T-helper 1 cell treated with Interleukin-12 subunit alpha and Interleukin-12 subunit beta and Interleukin-4 antibody, amounts not matched to agents 30 μg/mL and 1 μg/mL, for 36 hours (primary cell): Measurements from ENCODE around the gene CCDC121.
"Not testable (repeated sequence)": the region's sequence is repeated elsewhere in the genome, so short reads cannot be mapped to it uniquely, and the experiment has no call there.

ENCODE experiments used
- H3K27ac Mint-ChIP-seq: one replicate; pipeline ENCODE4 v1.8.0; 2021; ENCODE audit warnings: mild to moderate bottlenecking, mixed read lengths
- H3K27me3 Mint-ChIP-seq: one replicate; pipeline ENCODE4 v1.8.0; 2021; ENCODE audit warnings: low read depth, mixed read lengths
- H3K36me3 Mint-ChIP-seq: one replicate; pipeline ENCODE4 v1.8.0; 2021; ENCODE audit warnings: low read depth, mixed read lengths
- H3K4me1 Mint-ChIP-seq: one replicate; pipeline ENCODE4 v1.8.0; 2021; ENCODE audit warnings: low read depth, mixed read lengths
- H3K4me3 Mint-ChIP-seq: one replicate; pipeline ENCODE4 v1.8.0; 2021; ENCODE audit warnings: mild to moderate bottlenecking, moderate library complexity, mixed read lengths
- H3K9me3 Mint-ChIP-seq: one replicate; pipeline ENCODE4 v1.8.0; 2021; ENCODE audit warnings: mixed read lengths

Gene CCDC121

GRCh38 chr2:27647737-27648136 is 18.9 kb upstream of the CCDC121 start:
- peaks cover 3% of the 10 kb centered on the region for H3K4me1 Mint-ChIP-seq
- no peak overlapping the region for H3K4me3 Mint-ChIP-seq
- H3K27ac Mint-ChIP-seq = no peak overlapping the region
- H3K9me3 Mint-ChIP-seq = no peaks in the 10 kb centered on the region
- peaks cover 37% of the 10 kb centered on the region for H3K36me3 Mint-ChIP-seq
- H3K27me3 Mint-ChIP-seq = no peaks in the 10 kb centered on the region

GRCh38 chr2:27647289-27647688 is 18.5 kb upstream of the CCDC121 start:
- Mint-ChIP-seq H3K4me3 (no peak overlapping the region), H3K4me1 (peaks cover 3% of the 10 kb centered on the region), H3K36me3 (peaks cover 34% of the 10 kb centered on the region), H3K27ac (no peak overlapping the region), H3K9me3 (no peaks in the 10 kb centered on the region), H3K27me3 (no peaks in the 10 kb centered on the region)

GRCh38 chr2:27645197-27645596 is 16.4 kb upstream of the CCDC121 start:
- Mint-ChIP-seq H3K27ac (no peak overlapping the region), H3K9me3 (no peaks in the 10 kb centered on the region), H3K4me1 (peaks cover 3% of the 10 kb centered on the region), H3K27me3 (no peaks in the 10 kb centered on the region), H3K36me3 (peaks cover 35% of the 10 kb centered on the region), H3K4me3 (no peak overlapping the region)

GRCh38 chr2:27640722-27641245 is 12.0 kb upstream of the CCDC121 start:
- Mint-ChIP-seq H3K27ac (no peak overlapping the region), H3K4me3 (no peak overlapping the region), H3K9me3 (no peaks in the 10 kb centered on the region), H3K27me3 (no peaks in the 10 kb centered on the region), H3K4me1 (peaks cover 16% of the 10 kb centered on the region), H3K36me3 (peaks cover 44% of the 10 kb centered on the region)

GRCh38 chr2:27638709-27639108 is 9.9 kb upstream of the CCDC121 start:
- H3K9me3 Mint-ChIP-seq = no peaks in the 10 kb centered on the region
- peak overlapping the region; percentile 80 for H3K27ac Mint-ChIP-seq
- H3K36me3 Mint-ChIP-seq = peaks cover 50% of the 10 kb centered on the region
- peaks cover 16% of the 10 kb centered on the region for H3K4me1 Mint-ChIP-seq
- H3K27me3 Mint-ChIP-seq = no peaks in the 10 kb centered on the region
- peak overlapping the region; percentile 43 for H3K4me3 Mint-ChIP-seq

- Mint-ChIP-seq H3K27ac (peak overlapping the region; percentile 80), H3K4me1 (peaks cover 16% of the 10 kb centered on the region), H3K4me3 (peak overlapping the region; percentile 43), H3K36me3 (peaks cover 49% of the 10 kb centered on the region), H3K9me3 (no peaks in the 10 kb centered on the region), H3K27me3 (no peaks in the 10 kb centered on the region)
Measured at GRCh38 chr2:27638037-27638637, 9.3 kb upstream of the CCDC121 start.

GRCh38 chr2:27636766-27637165 is 8.0 kb upstream of the CCDC121 start:
- H3K27ac Mint-ChIP-seq = no peak overlapping the region
- H3K36me3 Mint-ChIP-seq = peaks cover 54% of the 10 kb centered on the region
- no peaks in the 10 kb centered on the region for H3K9me3 Mint-ChIP-seq
- no peaks in the 10 kb centered on the region for H3K27me3 Mint-ChIP-seq
- H3K4me1 Mint-ChIP-seq = peaks cover 16% of the 10 kb centered on the region
- H3K4me3 Mint-ChIP-seq = no peak overlapping the region

- H3K36me3 Mint-ChIP-seq = peaks cover 52% of the 10 kb centered on the region
- no peak overlapping the region for H3K27ac Mint-ChIP-seq
- no peak overlapping the region for H3K4me3 Mint-ChIP-seq
- no peaks in the 10 kb centered on the region for H3K9me3 Mint-ChIP-seq
- H3K27me3 Mint-ChIP-seq = no peaks in the 10 kb centered on the region
- H3K4me1 Mint-ChIP-seq = peaks cover 26% of the 10 kb centered on the region
Measured at GRCh38 chr2:27634291-27634690, 5.5 kb upstream of the CCDC121 start.

- Mint-ChIP-seq H3K27ac (peak overlapping the region; percentile 1), H3K36me3 (peaks cover 28% of the 10 kb centered on the region), H3K4me3 (peak overlapping the region; percentile 19), H3K4me1 (peaks cover 23% of the 10 kb centered on the region)
- H3K9me3 Mint-ChIP-seq, H3K27me3 Mint-ChIP-seq: not testable (repeated sequence)
Measured at GRCh38 chr2:27630257-27630656, 1.4 kb upstream of the CCDC121 start.

- H3K27me3 Mint-ChIP-seq = no peaks in the 10 kb centered on the region
- H3K9me3 Mint-ChIP-seq = no peaks in the 10 kb centered on the region
- H3K4me3 Mint-ChIP-seq = no peak overlapping the region
- H3K36me3 Mint-ChIP-seq = peaks cover 29% of the 10 kb centered on the region
- peaks cover 23% of the 10 kb centered on the region for H3K4me1 Mint-ChIP-seq
- no peak overlapping the region for H3K27ac Mint-ChIP-seq
Measured at GRCh38 chr2:27627963-27628766, 647 bp downstream of the CCDC121 start.

GRCh38 chr2:27626921-27627320 is 1.9 kb downstream of the CCDC121 start:
- not testable (repeated sequence) for H3K27me3 Mint-ChIP-seq, H3K9me3 Mint-ChIP-seq, H3K4me3 Mint-ChIP-seq
- H3K4me1 Mint-ChIP-seq = peaks cover 23% of the 10 kb centered on the region
- peaks cover 32% of the 10 kb centered on the region for H3K36me3 Mint-ChIP-seq
- H3K27ac Mint-ChIP-seq = peak overlapping the region; percentile 27

GRCh38 chr2:27626323-27626722 is 2.5 kb downstream of the CCDC121 start:
- H3K27ac Mint-ChIP-seq, H3K4me3 Mint-ChIP-seq, H3K9me3 Mint-ChIP-seq, H3K27me3 Mint-ChIP-seq: not testable (repeated sequence)
- peaks cover 23% of the 10 kb centered on the region for H3K4me1 Mint-ChIP-seq
- H3K36me3 Mint-ChIP-seq = peaks cover 35% of the 10 kb centered on the region

GRCh38 chr2:27624943-27625342 is 3.9 kb downstream of the CCDC121 start:
- Mint-ChIP-seq H3K36me3 (peaks cover 37% of the 10 kb centered on the region), H3K4me1 (peaks cover 19% of the 10 kb centered on the region), H3K27me3 (no peaks in the 10 kb centered on the region), H3K9me3 (no peaks in the 10 kb centered on the region), H3K27ac (no peak overlapping the region), H3K4me3 (no peak overlapping the region)

GRCh38 chr2:27622921-27623384 is 5.9 kb downstream of the CCDC121 start:
- Mint-ChIP-seq H3K27me3 (no peaks in the 10 kb centered on the region), H3K36me3 (peaks cover 44% of the 10 kb centered on the region), H3K27ac (no peak overlapping the region), H3K9me3 (no peaks in the 10 kb centered on the region), H3K4me1 (peaks cover 11% of the 10 kb centered on the region), H3K4me3 (no peak overlapping the region)

- Mint-ChIP-seq H3K4me3 (no peak overlapping the region), H3K36me3 (peaks cover 53% of the 10 kb centered on the region), H3K27me3 (no peaks in the 10 kb centered on the region), H3K27ac (no peak overlapping the region), H3K4me1 (no peaks in the 10 kb centered on the region), H3K9me3 (no peaks in the 10 kb centered on the region)
Measured at GRCh38 chr2:27621524-27621923, 7.3 kb downstream of the CCDC121 start.
